ENCODE data around the gene UNK.

The UNK gene

DNA sequence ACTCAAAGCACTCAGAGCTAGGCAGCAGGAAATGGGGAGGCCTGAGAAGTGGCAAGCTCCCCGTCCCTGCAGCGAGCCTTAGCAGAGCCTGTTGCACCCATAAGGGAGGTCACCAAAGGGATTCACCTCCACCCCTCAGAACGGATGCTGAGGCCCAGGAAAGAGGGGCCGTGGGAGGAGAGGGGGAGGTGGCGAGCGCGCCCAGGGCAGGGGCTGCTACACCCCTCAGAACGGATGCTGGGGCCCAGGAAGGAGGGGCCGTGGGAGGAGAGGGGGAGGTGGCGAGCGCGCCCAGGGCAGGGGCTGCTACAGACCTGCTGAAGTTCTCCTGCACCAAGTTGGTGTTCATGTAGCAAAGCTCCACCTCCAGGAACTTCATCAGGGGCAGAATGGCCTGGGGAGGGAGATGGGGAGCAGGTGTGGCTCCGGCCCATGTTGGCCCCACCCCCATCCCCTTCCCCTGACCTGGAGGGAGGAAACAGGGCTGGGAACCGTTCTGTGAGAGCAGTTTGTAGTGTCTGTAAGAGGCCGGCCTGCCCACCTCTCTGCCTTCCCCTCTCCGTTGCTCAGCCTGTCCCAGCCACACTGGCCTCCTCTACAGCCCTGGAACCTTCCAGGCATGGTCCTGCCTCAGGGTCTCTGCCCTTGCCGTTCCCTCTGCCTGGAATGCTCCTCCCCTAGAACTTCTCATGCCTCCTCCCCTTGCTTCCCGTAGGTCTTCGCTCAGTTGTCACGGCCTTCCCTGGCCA is 48.2 kb downstream of the UNK start:
- DNase-seq (ENCODE audit: insufficient read length, low spot score) (no peak), FAIRE-seq (no peak)
- TF ChIP-seq, protein P1, sequence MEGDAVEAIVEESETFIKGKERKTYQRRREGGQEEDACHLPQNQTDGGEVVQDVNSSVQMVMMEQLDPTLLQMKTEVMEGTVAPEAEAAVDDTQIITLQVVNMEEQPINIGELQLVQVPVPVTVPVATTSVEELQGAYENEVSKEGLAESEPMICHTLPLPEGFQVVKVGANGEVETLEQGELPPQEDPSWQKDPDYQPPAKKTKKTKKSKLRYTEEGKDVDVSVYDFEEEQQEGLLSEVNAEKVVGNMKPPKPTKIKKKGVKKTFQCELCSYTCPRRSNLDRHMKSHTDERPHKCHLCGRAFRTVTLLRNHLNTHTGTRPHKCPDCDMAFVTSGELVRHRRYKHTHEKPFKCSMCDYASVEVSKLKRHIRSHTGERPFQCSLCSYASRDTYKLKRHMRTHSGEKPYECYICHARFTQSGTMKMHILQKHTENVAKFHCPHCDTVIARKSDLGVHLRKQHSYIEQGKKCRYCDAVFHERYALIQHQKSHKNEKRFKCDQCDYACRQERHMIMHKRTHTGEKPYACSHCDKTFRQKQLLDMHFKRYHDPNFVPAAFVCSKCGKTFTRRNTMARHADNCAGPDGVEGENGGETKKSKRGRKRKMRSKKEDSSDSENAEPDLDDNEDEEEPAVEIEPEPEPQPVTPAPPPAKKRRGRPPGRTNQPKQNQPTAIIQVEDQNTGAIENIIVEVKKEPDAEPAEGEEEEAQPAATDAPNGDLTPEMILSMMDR (IDR thresholded peaks at IDR 0.05; ENCODE audit: insufficient read depth, missing control alignments), result no peak

DNA sequence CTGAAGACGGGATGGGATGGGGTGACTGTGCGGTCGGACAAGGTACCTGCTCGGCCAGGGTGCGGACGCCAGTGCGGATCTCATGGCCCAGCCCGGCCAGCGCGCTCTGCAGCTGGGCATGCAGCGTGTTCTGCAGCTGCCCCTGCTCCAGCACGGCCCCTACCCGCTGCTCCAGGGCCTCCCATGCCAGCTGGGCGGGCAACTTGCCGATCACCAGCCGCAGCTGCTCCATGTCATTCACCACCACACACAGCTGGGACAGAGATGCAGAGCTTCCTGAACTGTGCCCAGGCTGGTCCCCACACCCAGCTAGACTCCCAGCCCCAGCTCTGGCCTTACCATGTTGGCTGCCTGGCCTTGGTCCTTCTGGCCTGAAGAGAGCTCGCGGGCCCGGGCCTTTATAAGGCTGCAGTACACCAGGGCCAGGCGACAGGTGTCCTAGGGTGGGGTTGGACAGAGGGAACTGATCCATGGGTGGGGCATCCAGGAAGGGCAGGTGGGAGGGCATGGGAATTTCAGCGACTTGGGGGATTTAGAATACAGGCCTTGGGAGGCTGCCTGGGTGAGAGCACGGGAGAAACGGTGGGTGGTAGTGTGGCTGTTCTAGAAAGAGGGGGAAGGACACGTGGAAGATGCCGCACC is 49.8 kb downstream of the UNK start:
- no peak for DNase-seq (ENCODE audit: insufficient read length, low spot score)
- no peak for FAIRE-seq
- TF ChIP-seq, protein P1 (IDR thresholded peaks at IDR 0.05; ENCODE audit: insufficient read depth, missing control alignments), result no peak

DNA sequence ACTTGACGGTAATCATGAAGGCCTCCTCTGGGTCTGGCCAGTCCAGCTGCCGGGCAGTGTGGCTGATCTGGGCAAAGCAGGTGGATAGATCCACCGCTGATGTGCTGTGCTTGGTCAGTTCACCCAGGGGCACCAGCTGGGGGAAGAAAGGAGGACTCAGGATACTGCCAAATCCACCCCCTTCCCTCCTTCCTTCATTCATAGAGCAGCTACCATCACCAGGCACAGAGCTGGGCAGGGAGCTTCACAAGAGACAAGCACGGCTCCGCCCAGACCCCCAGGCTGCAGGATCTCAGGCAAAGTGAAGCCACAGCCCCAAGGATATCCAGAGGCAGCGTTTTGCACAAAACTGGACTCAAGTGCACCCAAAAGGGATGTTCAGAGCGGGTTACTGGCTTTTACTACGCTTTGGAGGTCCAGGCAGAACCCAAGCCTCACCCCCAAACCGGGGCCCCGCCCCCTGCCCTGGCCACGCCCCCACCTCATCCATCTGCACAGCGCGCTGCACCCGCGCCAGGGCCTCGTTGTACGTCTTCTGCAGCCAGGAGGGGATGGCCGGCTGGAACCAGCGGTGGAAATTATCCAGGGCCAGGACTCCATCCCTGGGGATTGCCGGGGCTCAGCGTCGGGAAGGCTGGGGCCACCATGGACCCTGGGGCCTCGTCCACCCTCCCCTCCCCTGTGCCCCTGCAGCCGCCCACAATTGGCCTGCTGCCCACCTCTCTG is 50.5 kb downstream of the UNK start:
- DNase-seq (ENCODE audit: insufficient read length, low spot score), result no peak
- FAIRE-seq, result no peak
- TF ChIP-seq, protein P1 (IDR thresholded peaks at IDR 0.05; ENCODE audit: insufficient read depth, missing control alignments), result no peak

DNA sequence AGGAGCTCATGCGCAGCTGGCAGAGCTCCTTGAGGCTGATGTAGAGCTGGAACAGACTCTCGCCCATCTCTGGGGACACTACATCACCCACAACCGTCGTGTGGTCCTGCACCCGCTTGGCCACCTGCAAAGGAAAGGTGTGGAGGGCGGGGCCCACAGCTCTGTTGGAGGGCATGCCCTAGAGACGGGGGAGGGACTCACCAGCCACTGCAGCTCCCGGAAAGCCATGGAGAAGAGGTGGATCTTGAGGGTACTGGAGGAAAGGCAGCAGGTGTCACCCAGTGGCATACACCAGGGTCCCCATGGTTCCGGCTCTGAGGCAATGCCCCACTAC is 51.0 kb downstream of the UNK start:
- DNase-seq (ENCODE audit: insufficient read length, low spot score) (no peak), FAIRE-seq (no peak)
- TF ChIP-seq, protein P1 (IDR thresholded peaks at IDR 0.05; ENCODE audit: insufficient read depth, missing control alignments), result no peak

DNA sequence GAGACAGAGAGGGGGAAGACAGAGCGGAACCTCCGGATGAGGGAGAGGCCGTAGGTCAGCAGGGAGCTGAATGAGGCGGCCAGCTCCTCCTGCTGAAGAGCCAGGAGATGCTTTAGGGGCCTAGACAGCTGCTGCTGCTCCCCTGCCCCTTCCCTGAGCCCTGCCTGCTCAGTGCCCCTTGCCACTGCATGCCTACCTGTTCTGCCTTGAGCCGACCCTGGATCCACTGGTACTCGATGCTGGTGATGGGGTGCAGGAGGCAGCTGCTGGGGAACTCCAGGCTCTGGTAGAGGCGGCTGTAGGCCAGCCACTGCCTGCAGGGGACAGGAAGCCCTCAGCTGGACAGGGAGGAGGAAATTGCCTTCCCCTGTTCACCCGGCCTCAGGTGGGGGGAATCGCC is 52.0 kb downstream of the UNK start:
- TF ChIP-seq, protein P1 (IDR thresholded peaks at IDR 0.05; ENCODE audit: insufficient read depth, missing control alignments), result no peak
- no peak for DNase-seq (ENCODE audit: insufficient read length, low spot score)

DNA sequence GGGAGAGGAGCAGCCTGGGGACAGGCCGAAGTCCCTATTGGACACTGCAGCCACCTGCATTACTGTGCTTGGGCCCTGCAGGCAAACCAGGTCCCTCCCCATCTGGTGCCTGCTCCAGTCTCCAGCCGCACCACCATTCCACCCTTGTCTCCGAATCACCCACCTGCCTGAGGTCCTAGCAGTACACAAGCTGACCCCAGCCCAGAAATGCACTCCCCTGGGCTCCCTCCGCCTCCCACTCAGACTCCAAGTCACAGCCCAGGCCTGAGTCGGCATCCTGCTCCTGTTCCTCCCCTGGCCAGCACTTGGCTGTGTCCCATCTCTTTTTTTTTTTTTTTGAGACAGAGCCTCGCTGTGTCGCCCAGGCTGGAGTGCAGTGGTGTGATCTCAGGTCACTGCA is 53.3 kb downstream of the UNK start:
- no peak for FAIRE-seq
- DNase-seq (ENCODE audit: insufficient read length, low spot score), result no peak
- TF ChIP-seq, protein P1 (IDR thresholded peaks at IDR 0.05; ENCODE audit: insufficient read depth, missing control alignments), result no peak

More for the DNA sequence above, 52.0 kb downstream of the UNK start:
- no peak for FAIRE-seq

All from D721Med (cell line).